SK-N-SH (cell line): ENCODE measurements around the gene DCAKD. TPM values are rescaled to one million over a fixed set of nuclear protein-coding genes. Genes with fewer than 3 reads are reported as not detected.

Source experiments
- CTCF ChIA-PET: fragments of 300-600, 350-600 bp; formaldehyde crosslinking; extraction: SDS; loops from one replicate; lab custom pipeline; 2021; lab: Yijun Ruan, JAX
- POLR2A ChIA-PET: fragments of 350-600 bp; sonication (Branson Sonifier 250); formaldehyde crosslinking; extraction: SDS; loops from one replicate; lab custom pipeline; 2020; ENCODE audit warnings: antibody characterized with exemption, inconsistent platforms; lab: Yijun Ruan, JAX
- DNase-seq: peaks from one replicate; pipeline ENCODE4 v3.0.0; 2012
- H2AFZ ChIP-seq: fragments of 200-600 bp; sonication (generic); 2 replicates; pipeline ENCODE4 v1.8.1; 2016; ENCODE audit warnings: antibody characterized with exemption, mild to moderate bottlenecking, low read depth
- H3F3A ChIP-seq: fragments of 200-600 bp; sonication (generic); replicated peaks from 2 replicates; pipeline ENCODE3; 2016; ENCODE audit warnings: antibody characterized with exemption, mild to moderate bottlenecking; ENCODE audit not compliant: insufficient read depth
- H3K27ac ChIP-seq, 2 experiments: fragments of 200-500 bp in 1 of 2; fragments of 200-600 bp in 1 of 2; sonication (Bioruptor generic) in 1 of 2; sonication (generic), shearing (Covaris generic) in 1 of 2; 2 replicates each; pipeline versions ENCODE4 v1.5.1 to v1.6.1; 2014 to 2016; ENCODE audit warnings: low read depth in 2 of 2, inconsistent platforms in 1 of 2, low read length in 1 of 2, mild to moderate bottlenecking in 1 of 2, mixed read lengths in 1 of 2
- H3K27me3 ChIP-seq: fragments of 200-600 bp; sonication (generic), shearing (Covaris generic); 2 replicates; pipeline ENCODE4 v1.6.1; 2016; ENCODE audit warnings: mixed run types; ENCODE audit not compliant: insufficient read depth
- H3K36me3 ChIP-seq, 2 experiments: fragments of 200-500 bp in 1 of 2; fragments of 200-600 bp in 1 of 2; sonication (Bioruptor generic) in 1 of 2; sonication (generic) in 1 of 2; replicated peaks in 1 of 2; 2 replicates each; pipeline versions ENCODE3 to v1.5.1; 2014 to 2016; ENCODE audit warnings: low read length in 1 of 2, mild to moderate bottlenecking in 1 of 2; ENCODE audit not compliant: insufficient read depth in 2 of 2, control insufficient read depth in 1 of 2
- H3K4me1 ChIP-seq, 2 experiments: fragments of 200-500 bp in 1 of 2; fragments of 200-600 bp in 1 of 2; sonication (Bioruptor generic) in 1 of 2; sonication (generic), shearing (Covaris generic) in 1 of 2; 2 replicates each; pipeline versions ENCODE4 v1.5.1 to v1.6.1; 2014 to 2016; ENCODE audit warnings: low read depth in 1 of 2, low read length in 1 of 2, mixed run types in 1 of 2; ENCODE audit not compliant: insufficient read depth in 2 of 2, control insufficient read depth in 1 of 2
- H3K4me2 ChIP-seq: fragments of 200-600 bp; sonication (generic), shearing (Covaris generic); 2 replicates; pipeline ENCODE4 v1.6.1; 2017; ENCODE audit warnings: mixed run types
- H3K4me3 ChIP-seq, 2 experiments: fragments of 200-500 bp in 1 of 2; fragments of 200-600 bp in 1 of 2; sonication (Bioruptor generic) in 1 of 2; sonication (generic), shearing (Covaris generic) in 1 of 2; 2 replicates each; pipeline versions ENCODE4 v1.5.1 to v1.8.1; 2014 to 2016; ENCODE audit warnings: low read depth in 2 of 2, inconsistent platforms in 1 of 2, low read length in 1 of 2, mild to moderate bottlenecking in 1 of 2, mixed read lengths in 1 of 2, moderate library complexity in 1 of 2
- H3K79me2 ChIP-seq: fragments of 200-600 bp; sonication (generic); 2 replicates; pipeline ENCODE4 v1.8.1; 2017; ENCODE audit warnings: mild to moderate bottlenecking; ENCODE audit not compliant: insufficient read depth
- H3K9ac ChIP-seq: fragments of 200-600 bp; sonication (generic); 2 replicates; pipeline ENCODE4 v1.6.1; 2017; ENCODE audit warnings: mixed run types
- H3K9me2 ChIP-seq: fragments of 200-600 bp; sonication (generic); 2 replicates; pipeline ENCODE4 v1.6.1; 2017; ENCODE audit warnings: mixed run types
- H3K9me3 ChIP-seq: fragments of 200-600 bp; sonication (generic); 2 replicates; pipeline ENCODE4 v1.6.1; 2017; ENCODE audit warnings: mixed run types, mild to moderate bottlenecking, moderate library complexity
- H4K20me1 ChIP-seq: fragments of 200-600 bp; sonication (generic); 2 replicates; pipeline ENCODE4 v1.6.1; 2017; ENCODE audit warnings: mild to moderate bottlenecking, mixed run types; ENCODE audit not compliant: insufficient read depth
- CTCF ChIP-seq: fragments of 200-600 bp; sonication (generic); IDR thresholded peaks from 2 replicates; pipeline ENCODE4 v1.6.1; 2017; ENCODE audit warnings: antibody characterized with exemption, mild to moderate bottlenecking, moderate library complexity
- EZH2phosphoT487 ChIP-seq: fragments of 200-600 bp; sonication (generic); IDR thresholded peaks from 2 replicates; pipeline ENCODE4 v1.6.1; 2017; ENCODE audit warnings: low read depth, mixed run types, mild to moderate bottlenecking, antibody characterized with exemption, moderate library complexity, borderline replicate concordance
- FOSL2 ChIP-seq: IDR thresholded peaks from 2 replicates; pipeline ENCODE4 v1.4.0; 2012; ENCODE audit warnings: low read depth, mild to moderate bottlenecking, moderate library complexity, borderline replicate concordance
- FOXM1 ChIP-seq: IDR thresholded peaks from 2 replicates; pipeline ENCODE4 v1.4.0; 2012; ENCODE audit warnings: low read depth, mild to moderate bottlenecking
- GABPA ChIP-seq: IDR thresholded peaks from 2 replicates; pipeline ENCODE4 v1.4.0; 2012; ENCODE audit warnings: low read depth, mild to moderate bottlenecking
- JUND ChIP-seq: IDR thresholded peaks from 2 replicates; pipeline ENCODE4 v1.4.0; 2012
- SMC3 ChIP-seq: IDR thresholded peaks from 2 replicates; pipeline ENCODE4 v1.6.1; 2012; ENCODE audit warnings: low read depth, low read length, improper control_type of control experiment
- TAF1 ChIP-seq: IDR thresholded peaks from 2 replicates; pipeline ENCODE4 v1.6.1; 2012; ENCODE audit warnings: low read depth, mild to moderate bottlenecking, low read length, moderate library complexity, borderline replicate concordance
- TCF12 ChIP-seq: IDR thresholded peaks from 2 replicates; pipeline ENCODE4 v1.4.0; 2012
- USF1 ChIP-seq: IDR thresholded peaks from 2 replicates; pipeline ENCODE4 v1.4.0; 2012; ENCODE audit warnings: low read depth, borderline replicate concordance
- USF2 ChIP-seq: fragments of 150-350 bp; IDR thresholded peaks from 2 replicates; pipeline ENCODE4 v1.6.1; 2017; ENCODE audit warnings: antibody characterized with exemption, low read length, low read depth, borderline replicate concordance
- ZBTB33 ChIP-seq: IDR thresholded peaks from 2 replicates; pipeline ENCODE4 v1.4.0; 2012; ENCODE audit warnings: low read depth, borderline replicate concordance
- WGBS: methylation state at CpG from one replicate; pipeline ENCODE4 v1.1.6; 2017; ENCODE audit warnings: low lambda C conversion rate; 5-methylcytosine and 5-hydroxymethylcytosine counted together
- polyA plus RNA-seq, 3 experiments: library from polyadenylated mRNA; depleted of rRNA; stranded (reverse); fragments of >200 nt; gene quantifications; 2 replicates each; pipeline ENCODE4 v1.2.3, GENCODE V29; 2012

DCAKD gene
- polyA plus RNA-seq, 1 of the 3 experiments (the other 2 are of a cell fraction) = 48.8 TPM

GRCh38 chr17:45098869-45099616 is 47.6 kb upstream of the DCAKD start (continued):
- peak; percentile 91 for TF ChIP-seq CTCF
- TF ChIP-seq SMC3 = peak; percentile 80
- TF ChIP-seq GABPA = no peak
- no peak for TF ChIP-seq TAF1

DNA sequence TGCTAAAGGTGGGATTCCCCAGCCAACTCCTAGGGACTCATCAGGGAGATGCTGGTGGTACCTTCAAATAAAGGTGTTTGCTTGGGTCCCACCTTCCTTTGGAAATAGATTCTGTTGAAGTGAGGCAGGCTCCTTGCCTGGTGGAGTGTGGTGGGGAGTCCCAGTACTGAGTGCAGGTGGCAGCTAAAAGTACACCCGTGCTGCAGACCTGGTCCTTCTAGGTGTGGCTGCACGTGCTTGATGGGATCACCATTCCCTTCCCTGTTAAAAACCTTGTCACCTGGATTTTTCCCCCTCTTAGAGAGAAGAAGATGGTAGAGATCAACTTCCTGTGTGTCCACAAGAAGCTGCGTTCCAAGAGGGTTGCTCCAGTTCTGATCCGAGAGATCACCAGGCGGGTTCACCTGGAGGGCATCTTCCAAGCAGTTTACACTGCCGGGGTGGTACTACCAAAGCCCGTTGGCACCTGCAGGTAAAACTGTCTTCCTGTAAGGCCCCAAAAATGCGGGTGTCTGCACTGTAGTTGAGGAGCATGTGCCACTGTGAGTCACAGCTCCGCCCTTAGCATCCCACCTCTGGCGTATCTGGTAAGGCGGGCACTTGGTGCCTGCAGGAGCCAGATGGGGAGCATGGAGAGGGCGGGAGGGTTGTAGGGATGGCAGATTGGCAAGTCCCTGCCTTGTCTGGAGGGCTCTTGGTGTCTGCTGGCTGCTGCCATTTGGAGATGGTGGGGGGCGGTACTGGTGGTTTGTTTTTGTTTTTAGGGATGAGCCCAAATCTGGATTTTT is 46.8 kb upstream of the DCAKD start:
- peak overlapping the region in 1 of 2 experiments; percentile 19; a peak in 1 of 4 replicates for H3K27ac ChIP-seq
- H3K9me3 ChIP-seq = no peaks in the 10 kb centered on the region
- no peak overlapping the region for H3K4me3 ChIP-seq
- H2AFZ ChIP-seq = no peak overlapping the region
- no peak for TF ChIP-seq JUND
- TF ChIP-seq TCF12 = no peak
- no peak for TF ChIP-seq EZH2phosphoT487
- TF ChIP-seq USF1 = no peak
- TF ChIP-seq USF2 = no peak
- TF ChIP-seq FOSL2 = no peak
- no peak for TF ChIP-seq ZBTB33
- no peak for TF ChIP-seq FOXM1
- H3F3A ChIP-seq = peaks cover 10% of the 10 kb centered on the region
- no peaks in the 10 kb centered on the region for H3K9me2 ChIP-seq
- ChIA-PET POLR2A (no interaction called here), CTCF (interaction anchor here (0.6 to 14.8 kb wide), 53 partner anchors 8 to 384 kb away, joined by 3 to 194 read pairs (median 7); partner anchors contain the start of genes ACBD4, EFTUD2, GFAP and KIF18B)
- H3K9ac ChIP-seq = no peak overlapping the region
- H3K36me3 ChIP-seq = peaks cover 56 to 61% of the 10 kb centered on the region in 2 experiments
- H3K27me3 ChIP-seq = no peaks in the 10 kb centered on the region
- no peaks in the 10 kb centered on the region for H4K20me1 ChIP-seq
- peaks cover 23% of the 10 kb centered on the region for H3K79me2 ChIP-seq
- no peak for DNase-seq
- H3K4me2 ChIP-seq = no peak overlapping the region
- 92% methylated on average over 13 of the region's 13 CpGs for WGBS
- H3K4me1 ChIP-seq = peaks cover 0 to 8% of the 10 kb centered on the region in 2 experiments; a peak in 3 of 4 replicates
